CD4-positive, alpha-beta T cell treated with Interleukin-15 for 4 hours (primary cell): ENCODE results near the gene CDO1.
"Not testable (repeated sequence)": the region's sequence is repeated elsewhere in the genome, so short reads cannot be mapped to it uniquely, and the experiment has no call there.

Source experiments
- DNase-seq: peaks from one replicate; pipeline ENCODE4 v3.0.0-alpha.2; 2020; ENCODE audit warnings: low spot score

CDO1 gene

DNA sequence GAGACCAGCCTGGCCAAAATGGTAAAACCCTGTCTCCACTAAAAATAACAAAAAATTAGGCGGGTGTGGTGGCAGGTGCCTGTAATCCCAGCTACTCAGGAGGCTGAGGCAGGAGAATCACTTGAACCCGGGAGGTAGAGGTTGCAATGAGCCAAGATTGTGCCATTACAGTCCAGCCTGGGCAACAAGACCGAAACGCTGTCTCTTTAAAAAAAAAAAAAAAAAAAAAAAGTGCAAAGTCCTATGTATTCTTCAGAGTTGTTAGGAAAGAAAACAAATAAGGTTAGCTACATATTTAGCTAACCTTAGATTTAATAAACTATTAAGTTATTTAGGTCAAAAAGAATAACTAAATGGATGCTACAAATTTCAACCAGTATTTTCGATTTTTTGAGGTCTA is 13.5 kb upstream of the CDO1 start:
- no peak for DNase-seq

DNA sequence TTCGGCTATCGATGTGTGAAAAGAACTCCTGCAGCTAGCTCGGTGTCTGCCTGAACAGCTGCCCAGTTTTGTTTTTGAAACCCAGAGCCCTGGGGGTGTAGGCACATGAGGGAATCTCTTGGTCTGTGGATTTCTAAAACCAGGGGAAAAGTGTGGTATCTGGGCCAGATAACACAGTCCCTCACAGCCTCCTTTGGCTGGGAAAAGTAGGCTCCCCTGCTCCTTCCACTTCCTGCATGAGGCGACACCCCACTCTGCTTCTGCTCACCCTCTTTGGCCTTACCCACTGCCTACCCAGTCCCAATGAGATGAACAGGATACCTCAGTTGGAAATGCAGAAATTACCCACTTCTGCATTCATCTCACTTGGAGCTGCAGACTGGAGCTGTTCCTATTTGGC is 9.5 kb upstream of the CDO1 start:
- no peak for DNase-seq

DNA sequence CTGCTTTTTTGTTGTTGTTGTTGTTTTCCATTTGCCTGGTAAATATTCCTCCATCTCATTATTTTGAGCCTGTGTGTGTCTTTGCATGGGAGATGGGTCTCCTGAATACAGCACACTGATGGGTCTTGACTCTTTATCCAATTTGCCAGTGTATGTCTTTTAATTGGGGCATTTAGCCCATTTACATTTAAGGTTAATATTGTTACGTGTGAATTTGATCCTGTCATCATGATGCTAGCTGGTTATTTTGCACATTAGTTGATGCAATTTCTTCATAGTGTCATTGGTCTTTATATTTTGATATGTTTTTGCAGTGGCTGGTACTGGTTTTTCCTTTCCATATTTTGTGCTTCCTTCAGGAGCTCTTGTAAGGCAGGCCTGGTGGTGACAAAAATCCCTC is 8.5 kb upstream of the CDO1 start:
- not testable (repeated sequence) for DNase-seq

DNA sequence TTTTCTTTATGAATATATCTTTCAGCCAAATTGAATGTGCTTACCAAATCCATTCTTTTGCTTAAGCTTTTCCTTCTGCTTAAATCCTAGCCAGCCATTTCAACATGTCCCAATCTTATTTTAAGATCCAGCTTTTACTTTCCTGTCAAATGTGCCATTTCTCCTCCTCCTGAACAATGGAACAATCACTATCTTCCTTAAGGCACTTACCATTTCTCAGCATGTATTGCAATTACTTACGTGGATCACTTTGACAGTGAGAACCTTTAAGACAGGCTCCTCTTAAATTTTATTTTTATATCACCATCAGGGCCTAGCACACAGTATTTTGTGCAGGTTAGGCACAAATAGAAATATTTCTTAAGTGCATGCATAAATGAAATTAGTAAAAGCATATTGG is 4.4 kb upstream of the CDO1 start:
- no peak for DNase-seq

DNA sequence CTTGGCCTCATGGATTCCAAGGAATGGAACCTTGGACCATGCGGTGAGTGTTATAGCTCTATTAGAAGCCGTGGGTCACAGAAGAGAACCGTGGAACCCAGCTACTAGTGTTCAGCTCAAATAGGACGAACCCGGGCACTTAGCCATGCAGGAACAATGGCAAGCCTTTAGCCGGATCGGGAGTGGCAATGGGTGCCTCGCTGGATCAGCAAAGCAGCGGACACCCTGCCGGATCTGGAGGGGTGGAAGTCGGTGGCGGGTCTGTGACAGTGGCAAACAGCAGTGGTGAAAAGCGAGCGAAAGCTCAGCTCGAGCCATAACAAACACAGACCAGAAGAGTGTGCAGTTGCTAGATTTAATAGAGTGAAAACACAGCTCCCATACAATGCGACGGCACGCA is 2.4 kb upstream of the CDO1 start:
- DNase-seq = no peak

DNA sequence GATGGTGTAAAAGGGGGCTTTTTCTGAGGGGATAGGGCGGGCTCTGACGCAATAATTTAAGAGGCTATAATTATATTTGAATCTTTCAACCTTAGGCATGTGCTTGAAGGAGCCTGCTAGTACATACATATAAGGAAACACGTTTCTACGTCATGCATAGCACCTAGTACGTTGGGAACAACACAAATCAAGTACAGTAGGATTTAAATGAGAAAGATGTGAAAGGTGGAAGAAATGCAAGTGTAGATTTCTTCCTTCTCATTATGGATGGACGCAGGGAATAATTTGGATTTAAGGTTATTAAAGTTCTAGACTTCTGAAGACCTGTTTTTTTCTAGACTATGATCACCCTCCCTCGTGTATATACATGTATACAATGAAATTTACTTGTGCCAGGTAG is 927 bp upstream of the CDO1 start:
- no peak for DNase-seq

DNA sequence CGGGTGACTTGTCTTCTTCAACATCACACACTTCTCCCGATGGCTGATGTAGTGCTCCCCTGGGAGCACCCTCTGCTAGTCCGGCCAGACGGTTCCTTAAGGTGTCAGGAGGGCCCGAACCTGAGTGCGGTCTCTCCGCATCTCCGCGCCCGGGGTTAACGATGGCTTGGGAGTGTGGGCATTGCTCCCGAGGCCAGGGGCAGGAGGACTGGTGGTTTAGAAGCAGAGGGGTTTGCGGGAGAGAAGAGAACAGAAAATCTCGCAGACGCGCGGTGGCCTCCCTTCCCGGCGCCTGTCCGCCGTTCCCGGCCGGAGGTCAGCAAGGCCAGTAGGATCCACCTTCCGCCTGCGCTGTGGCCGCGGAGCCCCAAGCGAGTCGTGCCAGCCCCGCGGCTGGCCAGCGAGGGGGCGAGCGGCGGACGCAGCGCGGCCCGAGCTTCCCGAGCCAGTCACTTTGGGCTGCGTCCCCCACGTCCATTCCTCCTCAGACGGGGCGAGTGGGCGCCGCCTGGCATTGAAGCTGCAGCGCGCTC is 700 bp downstream of the CDO1 start:
- DNase-seq = no peak

DNA sequence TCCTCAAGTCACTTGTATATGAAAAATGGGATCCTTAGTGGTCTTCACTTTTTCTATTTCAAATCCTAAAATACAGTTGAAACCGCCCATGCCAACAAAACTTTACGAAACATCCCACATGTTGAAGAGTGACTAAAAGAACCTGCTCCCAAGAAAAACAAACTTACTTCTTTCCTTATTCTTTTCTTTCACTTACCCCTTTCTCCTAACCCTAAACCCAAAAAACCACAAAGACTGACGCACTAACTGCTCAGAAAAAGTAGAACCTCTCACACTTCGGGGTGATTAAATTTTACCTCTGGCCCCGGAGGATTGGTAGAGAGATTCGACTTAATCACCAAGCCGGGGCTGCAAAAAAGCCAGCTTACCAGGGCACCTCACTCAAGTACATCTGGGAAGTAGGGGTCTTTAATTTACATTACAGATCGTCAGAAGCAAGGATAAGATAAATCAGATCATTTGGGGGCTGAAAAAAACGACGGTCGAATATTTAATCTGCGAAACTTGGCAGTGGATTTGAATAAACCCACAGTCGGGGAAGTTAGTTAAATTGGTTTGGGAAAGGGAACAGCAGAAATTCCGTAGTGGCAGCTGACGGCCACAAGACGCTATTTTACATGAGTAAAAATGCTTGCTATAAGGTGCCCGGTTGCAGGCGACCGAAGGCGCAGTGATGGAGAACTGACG is 1.3 kb downstream of the CDO1 start:
- no peak for DNase-seq

DNA sequence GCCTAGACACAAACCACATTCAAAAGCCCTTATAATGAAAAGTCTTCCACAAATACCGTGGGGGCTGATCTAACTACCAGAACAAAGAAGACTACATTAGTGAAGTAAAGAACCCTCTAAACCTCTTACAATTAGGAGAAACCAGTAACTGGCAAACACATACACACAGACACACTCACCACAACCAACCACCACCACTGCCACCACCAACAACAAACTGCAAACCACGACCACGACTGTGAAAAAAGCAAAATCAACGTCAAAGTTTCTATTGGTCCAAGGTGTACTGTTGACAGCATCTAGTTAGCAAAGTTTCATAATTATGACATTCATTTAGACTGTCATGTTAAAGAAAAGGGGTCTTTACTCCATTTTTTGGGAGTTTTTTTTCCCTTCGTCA is 2.7 kb downstream of the CDO1 start:
- no peak for DNase-seq

DNA sequence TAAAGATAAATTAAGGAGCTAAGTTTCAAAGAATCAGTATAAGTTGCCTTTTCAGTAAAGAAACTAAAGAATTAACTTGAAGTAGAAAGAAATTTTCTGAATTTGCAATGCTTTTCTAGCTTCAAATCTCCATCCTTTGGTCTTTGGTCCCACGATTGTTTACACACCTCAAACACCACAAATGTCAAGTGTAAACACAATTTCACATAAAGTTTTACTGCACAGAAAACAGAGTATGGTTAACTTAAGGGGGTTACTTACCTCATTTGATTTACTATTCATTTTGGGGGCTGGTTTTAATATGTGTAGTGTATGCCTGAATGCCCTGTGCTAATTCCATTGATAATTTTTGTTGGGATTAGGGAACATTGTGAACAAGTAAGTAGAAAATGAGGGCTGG is 4.1 kb downstream of the CDO1 start:
- no peak for DNase-seq

DNA sequence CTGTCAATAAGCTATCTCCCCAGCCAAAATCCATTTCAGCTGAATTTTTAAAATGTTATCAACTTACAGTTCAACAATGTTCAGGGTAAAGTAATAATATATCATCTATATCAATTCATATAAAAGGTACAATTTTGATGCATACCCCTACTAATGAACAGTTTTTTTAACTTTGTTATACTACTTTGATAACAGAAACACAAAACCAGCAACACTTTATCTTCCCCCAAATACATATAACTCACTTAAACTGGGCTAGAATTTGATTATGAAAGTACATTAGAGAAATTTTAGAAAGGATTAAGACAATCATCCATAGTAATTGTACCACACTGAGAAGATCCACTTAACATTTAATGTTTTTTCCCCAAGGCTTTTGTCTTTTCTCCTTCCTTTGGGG is 5.1 kb downstream of the CDO1 start:
- DNase-seq = no peak

DNA sequence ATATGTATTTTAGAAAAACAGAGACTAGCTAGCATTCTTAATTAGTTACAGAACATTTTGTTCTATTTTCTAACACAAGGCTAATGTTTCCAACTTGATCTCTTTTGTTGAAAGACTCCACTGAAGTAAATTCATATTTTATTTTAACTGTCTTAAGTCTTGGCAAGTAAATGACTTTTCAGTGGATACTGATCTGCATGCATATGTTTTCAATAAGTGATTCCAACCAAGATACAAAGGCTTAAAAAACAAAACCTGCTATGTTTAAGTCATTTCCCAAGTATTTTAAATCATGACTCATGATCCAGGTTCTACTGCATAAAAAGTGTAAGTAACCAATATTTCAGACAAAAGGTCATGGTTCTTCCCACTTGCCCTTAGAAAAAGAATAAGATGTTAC is 5.7 kb downstream of the CDO1 start:
- DNase-seq = no peak

DNA sequence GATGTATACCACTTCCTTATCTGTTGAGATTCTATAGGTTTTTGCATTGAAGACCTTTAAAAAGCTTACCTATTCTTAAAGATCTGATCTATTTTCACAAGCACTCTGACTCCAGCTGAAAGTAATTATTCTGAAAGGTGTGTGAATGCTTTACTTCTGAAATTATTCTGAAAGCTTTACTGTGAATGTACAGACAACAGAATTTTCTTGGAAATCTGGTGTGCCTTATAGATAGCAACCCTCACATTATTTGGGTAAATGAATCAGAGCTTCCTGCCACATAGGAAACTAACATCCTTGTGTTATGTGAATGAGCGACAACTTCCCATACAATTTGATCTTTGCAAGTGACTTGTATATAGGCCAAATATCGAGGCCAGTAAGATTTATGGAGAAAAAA is 6.5 kb downstream of the CDO1 start:
- DNase-seq = no peak

DNA sequence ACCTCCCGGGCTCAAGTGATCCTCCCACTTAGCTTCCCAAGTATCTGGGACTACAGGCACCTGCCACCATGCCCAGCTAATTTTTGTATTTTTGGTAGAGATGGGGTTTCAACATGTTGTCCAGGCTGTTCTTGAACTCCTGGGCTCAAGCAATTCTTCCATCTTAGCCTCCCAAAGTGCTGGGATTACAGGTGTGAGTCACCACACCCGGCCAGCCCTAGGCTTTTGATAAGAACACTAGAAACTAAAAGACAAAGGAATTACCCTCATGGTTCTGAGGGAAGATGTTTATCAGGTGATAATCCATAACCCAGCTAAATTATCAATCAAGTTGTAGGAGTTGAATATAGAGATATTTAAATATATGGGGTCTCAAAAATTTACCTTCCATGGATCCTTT is 8.4 kb downstream of the CDO1 start:
- DNase-seq = not testable (repeated sequence)

DNA sequence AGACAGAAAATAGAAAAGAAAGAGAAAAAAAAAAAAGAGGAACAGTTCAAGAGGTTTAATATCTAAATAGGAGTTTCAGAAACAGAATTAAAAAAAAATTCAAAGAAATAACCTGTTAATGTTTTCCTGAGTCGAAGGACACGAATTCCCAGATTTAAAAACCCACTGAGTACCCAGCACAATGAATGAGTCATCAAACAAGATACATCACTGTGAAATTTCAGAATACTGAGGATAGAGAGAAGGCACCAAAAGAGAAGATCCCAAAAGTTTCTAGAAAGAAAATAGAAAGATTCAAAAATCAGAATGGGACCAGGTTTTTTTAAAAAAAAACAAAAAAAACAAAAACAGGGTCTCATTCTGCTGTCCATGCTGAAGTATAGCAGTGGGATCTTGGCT is 8.8 kb downstream of the CDO1 start:
- DNase-seq = no peak

DNA sequence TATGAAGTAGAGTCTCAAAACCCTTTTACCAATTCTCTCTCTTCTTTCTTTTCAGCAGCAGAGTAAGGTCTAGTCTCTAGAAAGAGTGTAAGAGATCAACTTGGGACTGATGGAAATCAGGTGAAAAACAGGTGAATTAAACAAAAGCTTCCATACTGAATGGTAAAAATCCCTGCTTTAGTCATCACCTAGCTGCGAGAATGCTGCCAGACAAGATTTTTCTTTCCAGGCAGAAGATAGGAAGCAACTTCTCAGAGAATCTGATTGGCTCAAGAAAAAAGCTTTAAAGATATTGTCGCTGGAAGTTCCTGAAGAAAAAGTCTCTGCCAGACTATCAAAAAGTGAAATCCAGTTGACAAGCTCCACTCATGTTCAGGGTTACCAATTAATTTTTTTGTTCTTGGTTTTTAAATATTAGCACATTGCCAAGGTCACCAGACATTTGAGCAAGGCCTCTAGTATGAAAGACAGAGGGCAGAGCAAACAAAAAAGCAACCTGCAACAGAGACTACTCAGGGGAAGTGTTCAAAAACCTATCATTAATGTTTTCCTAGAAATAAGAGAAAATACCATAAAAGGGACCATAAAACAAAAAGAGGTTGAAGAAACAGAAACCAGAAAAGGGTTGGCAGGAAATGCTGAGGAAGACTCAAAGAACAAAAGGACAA is 9.3 kb downstream of the CDO1 start:
- no peak for DNase-seq

DNA sequence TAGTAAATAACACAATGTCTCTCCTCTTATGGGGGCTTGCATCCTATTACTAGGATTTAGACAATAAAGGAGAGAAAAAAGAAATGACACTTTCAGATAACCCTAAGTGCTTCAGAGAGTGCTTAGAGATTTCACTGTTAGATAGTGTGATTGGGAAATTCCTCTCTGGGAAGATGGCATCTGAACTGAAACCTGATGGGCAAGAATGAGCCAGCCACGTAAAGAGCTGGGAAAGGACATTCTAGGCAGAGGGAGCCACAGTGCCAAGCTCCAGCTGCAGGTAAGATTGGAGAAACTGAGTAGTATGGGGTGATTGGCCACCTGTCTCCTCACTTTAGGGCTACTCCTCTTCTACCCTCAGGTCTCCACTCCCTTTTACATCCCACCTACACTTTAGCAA is 14.5 kb downstream of the CDO1 start:
- no peak for DNase-seq

DNA sequence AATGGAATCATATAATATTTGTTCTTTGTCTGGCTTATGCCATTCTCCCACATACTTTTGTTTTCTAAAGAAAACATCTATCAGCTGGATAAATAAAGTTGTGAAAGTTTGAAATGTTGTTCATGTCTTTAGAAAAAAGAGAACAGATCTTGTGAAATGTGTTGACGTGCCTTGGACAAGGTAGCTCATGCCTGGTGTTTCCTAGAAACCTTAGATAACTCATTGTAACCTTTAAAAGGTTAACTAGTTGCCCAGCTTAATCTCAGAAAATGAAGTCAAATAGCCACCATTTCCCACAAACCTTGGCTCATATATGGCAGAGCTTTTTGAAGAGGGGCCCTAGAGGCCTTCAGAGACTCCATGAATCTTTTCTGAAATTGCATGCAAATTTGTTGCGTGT is 15.3 kb downstream of the CDO1 start:
- no peak for DNase-seq

DNA sequence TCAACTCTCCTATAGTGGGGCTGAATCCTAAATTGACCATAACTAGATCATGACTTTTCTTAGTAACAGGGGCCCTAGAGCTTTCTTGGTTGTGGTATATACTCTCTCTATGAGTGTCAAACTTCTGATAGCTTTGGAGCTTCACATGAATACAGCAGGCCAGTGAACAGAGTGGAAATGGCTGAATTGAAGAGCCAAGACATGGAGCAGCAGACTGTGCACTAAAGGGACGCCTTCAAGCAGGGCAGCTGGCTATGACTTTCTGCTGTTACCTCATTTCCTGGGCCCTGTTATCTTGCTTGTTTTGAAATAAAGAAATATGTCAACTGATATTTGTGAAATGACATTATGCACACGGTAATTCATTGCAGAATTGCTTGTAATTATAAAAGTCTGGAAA is 16.4 kb downstream of the CDO1 start:
- DNase-seq = no peak

DNA sequence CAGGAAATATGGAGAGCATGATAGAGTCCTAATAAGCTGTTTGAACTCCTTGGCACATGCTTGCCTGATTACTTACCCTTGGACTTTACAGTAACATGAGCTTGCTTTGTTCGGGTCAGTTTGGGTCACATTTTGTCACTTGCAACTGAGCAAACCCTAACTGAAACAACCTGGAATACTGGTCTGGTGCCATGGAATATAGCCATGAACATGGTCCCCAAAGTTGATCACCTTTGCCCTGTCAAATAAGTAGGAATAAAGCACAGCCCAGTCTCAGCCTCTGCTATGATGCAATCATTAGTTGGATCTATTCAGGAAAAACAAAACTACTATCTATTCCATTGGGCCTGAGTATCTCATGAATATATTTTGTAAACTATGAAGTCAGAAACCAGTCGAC is 18.2 kb downstream of the CDO1 start:
- no peak for DNase-seq

DNA sequence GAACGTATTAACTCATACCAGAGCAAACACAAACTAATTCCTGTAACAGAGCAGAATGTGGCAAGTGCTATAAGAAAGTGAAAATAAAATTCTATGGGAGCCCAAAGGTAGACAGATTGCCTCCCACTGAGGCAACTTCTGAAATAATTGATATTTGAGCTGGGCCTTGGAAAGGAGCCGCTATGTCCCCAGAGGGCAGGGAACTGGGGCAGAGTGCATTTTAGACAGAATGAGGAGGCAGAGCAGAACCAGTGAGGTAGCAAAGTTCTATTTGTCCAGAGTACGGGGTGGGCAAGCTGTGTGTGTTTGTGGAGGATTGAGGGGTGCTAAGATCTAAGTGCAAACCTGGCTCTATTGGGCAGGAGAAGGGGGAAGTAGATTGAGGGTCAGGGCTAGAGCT is 19.8 kb downstream of the CDO1 start:
- no peak for DNase-seq

DNA sequence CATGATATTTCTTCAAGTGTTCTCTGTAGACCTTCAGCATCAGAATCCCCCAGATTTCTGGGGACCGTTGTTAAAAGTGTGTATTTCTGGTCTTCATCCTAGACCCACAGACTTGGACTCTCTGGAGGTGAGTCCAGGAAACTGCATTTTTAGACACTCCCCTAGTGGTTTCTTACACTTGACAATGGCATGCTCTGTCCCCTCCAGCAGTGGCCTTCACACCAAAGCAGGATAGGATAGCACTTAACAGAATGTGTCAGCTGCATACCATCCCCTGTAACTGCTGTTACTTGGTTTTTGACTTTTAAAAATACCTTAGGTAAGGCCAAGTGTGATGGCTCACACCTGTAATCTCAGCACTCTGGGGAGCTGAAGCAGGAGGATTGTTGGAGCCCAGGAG is 20.8 kb downstream of the CDO1 start:
- no peak for DNase-seq

DNA sequence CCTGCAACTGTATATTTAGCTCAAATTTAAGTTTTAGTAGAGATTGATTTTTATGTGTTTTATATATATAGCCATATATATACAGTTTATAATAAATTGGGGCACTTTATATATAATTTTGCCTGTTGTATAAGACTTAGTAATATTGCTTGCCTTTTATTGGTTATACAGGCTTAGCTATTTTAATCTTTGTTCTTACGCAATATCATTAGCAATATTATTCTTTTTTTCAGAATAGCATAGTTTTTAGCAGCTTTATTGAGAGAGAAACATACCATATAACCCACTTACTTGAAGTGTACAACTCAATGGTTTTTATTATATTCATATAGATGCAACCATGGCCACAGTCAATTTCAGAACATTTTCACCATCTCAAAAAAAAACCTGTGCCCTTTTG is 28.0 kb downstream of the CDO1 start:
- DNase-seq = no peak

DNA sequence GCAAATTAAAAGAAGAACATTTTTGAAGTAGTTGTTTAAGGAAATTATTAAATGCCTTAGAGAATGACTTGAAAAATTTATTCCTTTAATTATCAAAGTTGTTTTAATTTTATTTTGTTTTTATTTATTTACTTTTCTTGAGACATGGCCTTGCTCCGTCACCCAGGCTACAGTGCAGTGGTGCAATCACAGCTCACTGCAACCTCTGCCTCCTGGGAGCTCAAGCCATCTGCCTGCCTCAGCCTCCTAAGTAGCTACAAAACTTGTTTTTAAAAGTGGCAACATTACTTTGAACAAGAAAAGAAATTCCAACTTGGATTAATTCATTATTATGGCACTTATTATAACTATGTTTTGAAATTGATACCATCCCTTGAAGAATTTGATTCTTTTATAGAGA is 29.0 kb downstream of the CDO1 start:
- no peak for DNase-seq
